HG03442 (cell line): ENCODE results near the gene C6orf15.

Experiments
- ATAC-seq: cut with Tn5 transposase; IDR thresholded peaks from one replicate; pipeline ENCODE4 v1.9.1; 2021; ENCODE audit warnings: mild to moderate bottlenecking, moderate library complexity; ENCODE audit not compliant: unreplicated experiment

The C6orf15 gene

DNA sequence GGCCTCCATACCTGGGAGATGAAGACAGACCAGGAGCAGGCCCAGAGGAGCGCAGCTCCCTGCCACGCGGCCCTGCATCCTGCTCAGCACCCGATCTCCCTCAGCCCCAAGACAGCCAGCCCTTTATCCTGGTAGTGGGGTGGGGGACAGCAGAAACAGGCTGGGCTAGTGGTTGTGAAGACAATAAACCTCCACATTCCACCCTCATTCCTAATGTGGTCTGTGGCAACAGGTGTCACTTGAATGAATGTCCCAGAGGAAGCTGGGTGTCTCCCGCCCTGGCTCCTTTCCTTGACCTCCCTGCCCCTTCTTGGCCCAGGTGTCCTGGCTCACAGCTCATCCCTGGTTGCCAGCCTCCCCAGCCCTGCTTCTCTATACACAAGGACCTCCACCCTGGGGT is at the start of gene C6orf15:
Gene C6orf15 (minus strand): TSS at position 98 of the 400 bp plus-strand sequence. CDS start 20 bp downstream, at position 78.
- ATAC-seq, result no peak

DNA sequence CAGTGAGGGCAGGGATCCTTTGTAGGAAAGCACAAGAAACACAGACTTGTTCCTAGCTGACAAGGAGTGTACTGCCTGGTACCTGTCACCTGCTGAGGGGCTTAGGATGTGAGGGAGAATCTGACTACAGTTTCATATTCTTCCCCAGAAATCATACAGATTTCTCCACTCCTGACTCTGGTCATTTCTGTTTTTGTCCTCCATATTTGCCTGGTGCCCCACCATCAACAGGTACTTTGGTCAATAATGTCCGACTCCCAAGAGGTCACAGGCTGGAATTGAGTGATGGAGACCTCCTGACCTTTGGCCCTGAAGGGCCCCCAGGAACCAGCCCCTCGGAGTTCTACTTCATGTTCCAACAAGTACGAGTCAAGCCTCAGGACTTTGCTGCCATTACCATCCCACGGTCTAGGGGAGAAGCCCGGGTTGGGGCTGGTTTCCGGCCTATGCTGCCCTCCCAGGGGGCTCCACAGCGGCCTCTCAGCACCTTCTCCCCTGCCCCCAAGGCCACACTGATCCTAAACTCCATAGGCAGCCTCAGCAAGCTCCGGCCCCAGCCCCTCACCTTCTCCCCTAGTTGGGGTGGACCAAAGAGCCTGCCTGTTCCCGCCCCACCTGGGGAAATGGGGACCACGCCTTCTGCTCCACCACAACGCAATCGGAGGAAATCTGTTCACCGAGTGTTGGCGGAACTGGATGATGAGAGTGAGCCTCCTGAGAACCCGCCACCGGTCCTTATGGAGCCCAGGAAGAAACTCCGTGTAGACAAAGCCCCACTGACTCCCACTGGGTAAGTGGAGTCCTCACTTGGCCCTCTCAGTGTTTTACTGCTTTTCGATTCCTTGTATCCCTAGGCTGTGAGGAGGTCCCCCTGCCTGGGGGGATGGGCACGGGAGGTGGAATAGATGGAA is 49.1 kb upstream of the C6orf15 start:
- ATAC-seq, result no peak

- ATAC-seq, result no peak
Measured at GRCh38 chr6:31158863-31159855, 46.8 kb upstream of the C6orf15 start.

DNA sequence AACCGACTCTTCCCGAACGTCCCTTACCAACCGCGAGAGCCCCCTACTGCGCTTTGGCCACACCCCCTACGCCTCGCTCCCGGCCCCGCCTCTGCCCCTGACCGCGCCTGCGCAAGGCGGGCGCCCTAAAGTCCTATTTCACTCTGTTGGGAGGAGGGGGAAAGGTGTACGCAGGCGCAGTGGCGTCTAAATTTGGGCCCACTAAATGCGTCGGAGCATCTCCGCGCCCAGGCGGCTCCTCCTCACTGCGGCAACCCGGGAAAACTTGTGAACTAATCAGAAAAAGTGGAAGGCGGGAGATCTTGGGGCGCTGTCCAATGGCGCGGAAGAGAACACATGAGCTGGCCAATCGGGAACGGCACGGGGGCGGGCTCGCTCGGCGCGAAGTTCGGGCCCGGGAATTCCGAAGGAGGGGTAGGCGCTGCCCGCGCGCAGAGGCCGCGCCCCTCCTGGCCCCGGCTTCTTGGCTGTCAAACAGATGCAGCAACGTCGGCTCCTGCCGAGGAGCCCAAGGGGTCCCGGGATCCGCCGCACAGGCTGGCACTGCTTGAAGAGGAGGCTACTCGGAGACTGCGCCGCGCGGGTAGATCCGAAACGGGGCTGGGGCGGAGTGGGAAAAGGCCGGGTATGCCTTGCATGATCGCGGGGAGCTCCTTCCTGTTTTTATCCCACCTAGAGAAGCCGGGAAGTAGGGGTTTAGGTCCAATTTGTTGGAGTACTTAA is 45.9 kb upstream of the C6orf15 start, which contains the start of gene TCF19:
Gene TCF19 (plus strand): TSS at position 450 of the 723 bp plus-strand sequence. CDS start 881 bp downstream, outside the sequence.
- ATAC-seq, result peak; percentile 84

GRCh38 chr6:31157513-31158139 is 45.3 kb upstream of the C6orf15 start, which contains the start of gene CCHCR1:
TSS of gene CCHCR1 (minus strand) at chr6:31157802. CDS start at chr6:31157600, 202 bp downstream.
- no peak for ATAC-seq

DNA sequence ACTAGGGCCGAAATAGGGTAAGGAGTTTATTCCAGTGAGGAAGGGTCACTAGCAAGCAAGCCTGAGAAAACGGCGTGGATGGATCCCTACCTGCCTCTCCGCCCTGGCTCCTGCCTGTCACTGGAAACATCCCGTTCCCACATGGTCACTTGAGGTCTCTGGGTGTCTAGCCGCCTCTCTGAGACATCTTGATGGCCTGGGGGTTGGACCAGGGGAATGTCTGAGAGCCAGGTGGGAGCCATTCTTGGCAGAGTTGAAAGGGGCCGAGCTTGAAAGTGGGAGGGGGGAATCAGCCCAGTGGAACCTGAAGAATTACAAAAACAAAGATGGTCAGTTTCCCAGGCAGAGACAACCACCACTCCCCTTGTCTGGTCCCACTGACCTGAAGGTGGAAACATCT is 44.3 kb upstream of the C6orf15 start:
- ATAC-seq, result no peak

DNA sequence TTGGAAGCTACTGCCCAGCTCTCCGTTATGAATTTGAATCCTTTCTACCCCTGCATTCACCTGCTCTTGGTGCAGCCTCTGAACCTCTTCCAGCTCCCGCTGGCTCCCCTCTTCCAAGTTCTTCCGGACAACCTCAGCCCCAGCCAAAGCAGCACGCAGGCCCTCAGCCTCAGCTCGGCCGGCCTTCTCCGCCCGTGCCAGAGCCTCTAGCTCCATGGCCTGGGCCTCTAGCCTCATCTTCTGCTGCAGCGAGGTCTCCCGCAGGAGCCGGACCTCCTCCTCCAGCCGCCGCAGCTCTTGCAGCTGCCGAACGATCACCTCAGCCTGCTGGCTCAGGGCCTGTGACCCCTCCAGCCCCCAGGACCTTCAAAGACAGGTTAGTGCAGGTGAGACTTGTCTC is 42.1 kb upstream of the C6orf15 start:
- no peak for ATAC-seq

GRCh38 chr6:31152781-31153180 is 40.4 kb upstream of the C6orf15 start:
- no peak for ATAC-seq

GRCh38 chr6:31149827-31150447 is 37.6 kb upstream of the C6orf15 start:
- no peak for ATAC-seq

- ATAC-seq, result no peak
Measured at GRCh38 chr6:31145386-31145785, 33.0 kb upstream of the C6orf15 start.

GRCh38 chr6:31144970-31145340 is 32.6 kb upstream of the C6orf15 start:
- ATAC-seq, result no peak

GRCh38 chr6:31144296-31144969 is 32.1 kb upstream of the C6orf15 start:
- ATAC-seq, result no peak

DNA sequence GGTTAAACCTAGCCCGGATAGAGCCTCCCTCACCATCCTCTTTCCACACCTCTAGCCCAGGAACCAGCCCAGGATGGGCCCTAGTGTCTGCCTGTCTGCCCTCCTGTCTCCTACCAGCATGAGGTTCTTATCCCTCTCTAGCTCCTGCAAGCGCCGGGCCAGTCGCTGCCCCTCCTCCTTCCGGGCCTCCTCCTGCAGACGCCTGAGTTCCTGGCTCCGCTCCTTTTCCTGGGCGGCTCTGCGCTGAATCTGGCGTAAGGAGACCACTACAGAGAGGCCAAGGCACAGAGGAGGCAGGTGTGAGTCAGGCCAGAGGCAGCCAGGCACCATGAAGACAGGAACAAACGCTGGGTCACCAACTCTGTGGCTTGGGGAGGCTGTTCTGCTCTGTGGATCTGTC is 30.8 kb upstream of the C6orf15 start:
- no peak for ATAC-seq

GRCh38 chr6:31142361-31142761 is 30.0 kb upstream of the C6orf15 start:
- ATAC-seq, result no peak

- no peak for ATAC-seq
Measured at GRCh38 chr6:31140643-31141042, 28.3 kb upstream of the C6orf15 start.

- no peak for ATAC-seq
Measured at GRCh38 chr6:31139599-31139998, 27.2 kb upstream of the C6orf15 start.

- no peak for ATAC-seq
Measured at GRCh38 chr6:31138982-31139381, 26.6 kb upstream of the C6orf15 start, which contains the start of gene PSORS1C2. TSS of gene PSORS1C2 (minus strand) at chr6:31139066. CDS start at chr6:31139026, 40 bp downstream.

DNA sequence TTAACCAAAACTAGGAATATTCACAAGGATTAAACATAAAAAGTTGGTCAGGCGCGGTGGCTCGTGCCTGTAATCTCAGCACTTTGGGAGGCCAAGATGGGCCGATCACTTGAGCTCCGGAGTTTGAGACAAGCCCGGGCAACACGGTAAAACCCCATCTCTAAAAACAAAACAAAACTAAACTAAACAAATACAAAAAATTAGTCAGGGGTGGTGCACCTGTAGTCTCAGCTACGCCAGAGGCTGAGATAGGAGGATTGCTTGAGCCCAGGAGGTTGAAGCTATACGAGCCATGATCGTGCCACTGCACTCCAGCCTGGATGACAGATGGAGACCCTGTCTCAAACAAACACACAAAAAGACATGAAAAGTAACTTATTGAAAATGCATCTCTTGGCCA is 23.3 kb upstream of the C6orf15 start:
- ATAC-seq, result no peak

GRCh38 chr6:31132806-31133205 is 20.4 kb upstream of the C6orf15 start:
- ATAC-seq, result no peak
